Osteocyte (in vitro differentiated cells): ENCODE data around the gene MMP24OS. TPM values are rescaled to one million over a fixed set of nuclear protein-coding genes. Genes with fewer than 3 reads are reported as not detected.

Experiments used
- DNase-seq: peaks from one replicate; pipeline ENCODE4 v3.0.0; 2021; ENCODE audit warnings: mixed read lengths; ENCODE audit not compliant: unreplicated experiment; ENCODE audit errors: extremely low spot score
- H3K27ac Mint-ChIP-seq: one replicate; pipeline ENCODE4 v1.8.0; 2021; ENCODE audit warnings: mild to moderate bottlenecking, mixed read lengths; ENCODE audit not compliant: unreplicated experiment
- H3K27me3 Mint-ChIP-seq: one replicate; pipeline ENCODE4 v1.8.0; 2021; ENCODE audit warnings: mixed read lengths; ENCODE audit not compliant: unreplicated experiment
- H3K36me3 Mint-ChIP-seq: one replicate; pipeline ENCODE4 v1.8.0; 2021; ENCODE audit warnings: mixed read lengths; ENCODE audit not compliant: unreplicated experiment
- H3K4me1 Mint-ChIP-seq: one replicate; pipeline ENCODE4 v1.8.0; 2021; ENCODE audit warnings: mixed read lengths; ENCODE audit not compliant: unreplicated experiment
- H3K4me3 Mint-ChIP-seq: one replicate; pipeline ENCODE4 v1.8.0; 2021; ENCODE audit warnings: mild to moderate bottlenecking, moderate library complexity, mixed read lengths; ENCODE audit not compliant: unreplicated experiment
- H3K9me3 Mint-ChIP-seq: one replicate; pipeline ENCODE4 v1.8.0; 2021; ENCODE audit warnings: mixed read lengths; ENCODE audit not compliant: unreplicated experiment
- total RNA-seq: library from RNA; stranded (reverse); gene quantifications from 2 replicates; pipeline ENCODE4 v1.2.1, GENCODE V29; 2021
- TF ChIP-seq, protein P1 (sequence below): fragments of 200-600 bp; sonication (generic); IDR thresholded peaks from 2 replicates; pipeline ENCODE4 v1.5.0; 2021; ENCODE audit warnings: antibody characterized with exemption, mild to moderate bottlenecking, moderate library complexity

MMP24OS gene
- total RNA-seq, 1 donor from 2014 or later, result 120 TPM

GRCh38 chr20:35274172-35275092 is 3.5 kb downstream of the MMP24OS start:
- H3K27ac Mint-ChIP-seq, result no peak overlapping the region
- peaks cover 9% of the 10 kb centered on the region for H3K36me3 Mint-ChIP-seq
- no peak overlapping the region for H3K4me3 Mint-ChIP-seq
- H3K4me1 Mint-ChIP-seq, result peaks cover 20% of the 10 kb centered on the region
- no peaks in the 10 kb centered on the region for H3K9me3 Mint-ChIP-seq
- DNase-seq, result no peak
- no peaks in the 10 kb centered on the region for H3K27me3 Mint-ChIP-seq
- TF ChIP-seq, protein P1, sequence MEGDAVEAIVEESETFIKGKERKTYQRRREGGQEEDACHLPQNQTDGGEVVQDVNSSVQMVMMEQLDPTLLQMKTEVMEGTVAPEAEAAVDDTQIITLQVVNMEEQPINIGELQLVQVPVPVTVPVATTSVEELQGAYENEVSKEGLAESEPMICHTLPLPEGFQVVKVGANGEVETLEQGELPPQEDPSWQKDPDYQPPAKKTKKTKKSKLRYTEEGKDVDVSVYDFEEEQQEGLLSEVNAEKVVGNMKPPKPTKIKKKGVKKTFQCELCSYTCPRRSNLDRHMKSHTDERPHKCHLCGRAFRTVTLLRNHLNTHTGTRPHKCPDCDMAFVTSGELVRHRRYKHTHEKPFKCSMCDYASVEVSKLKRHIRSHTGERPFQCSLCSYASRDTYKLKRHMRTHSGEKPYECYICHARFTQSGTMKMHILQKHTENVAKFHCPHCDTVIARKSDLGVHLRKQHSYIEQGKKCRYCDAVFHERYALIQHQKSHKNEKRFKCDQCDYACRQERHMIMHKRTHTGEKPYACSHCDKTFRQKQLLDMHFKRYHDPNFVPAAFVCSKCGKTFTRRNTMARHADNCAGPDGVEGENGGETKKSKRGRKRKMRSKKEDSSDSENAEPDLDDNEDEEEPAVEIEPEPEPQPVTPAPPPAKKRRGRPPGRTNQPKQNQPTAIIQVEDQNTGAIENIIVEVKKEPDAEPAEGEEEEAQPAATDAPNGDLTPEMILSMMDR, result no peak

GRCh38 chr20:35273449-35274171 is 4.3 kb downstream of the MMP24OS start:
- peaks cover 5% of the 10 kb centered on the region for H3K36me3 Mint-ChIP-seq
- no peak for DNase-seq
- no peaks in the 10 kb centered on the region for H3K27me3 Mint-ChIP-seq
- no peak overlapping the region for H3K27ac Mint-ChIP-seq
- TF ChIP-seq, protein P1, result no peak
- H3K4me3 Mint-ChIP-seq, result no peak overlapping the region
- no peaks in the 10 kb centered on the region for H3K9me3 Mint-ChIP-seq
- H3K4me1 Mint-ChIP-seq, result peaks cover 19% of the 10 kb centered on the region

- TF ChIP-seq, protein P1, result no peak
- peaks cover 8% of the 10 kb centered on the region for H3K4me1 Mint-ChIP-seq
- no peak overlapping the region for H3K4me3 Mint-ChIP-seq
- no peaks in the 10 kb centered on the region for H3K27me3 Mint-ChIP-seq
- no peaks in the 10 kb centered on the region for H3K9me3 Mint-ChIP-seq
- H3K36me3 Mint-ChIP-seq, result peaks cover 5% of the 10 kb centered on the region
- H3K27ac Mint-ChIP-seq, result no peak overlapping the region
- DNase-seq, result no peak
These were observed 6.0 kb downstream of the MMP24OS start for GRCh38 chr20:35271904-35272303.

- H3K36me3 Mint-ChIP-seq, result peaks cover 10% of the 10 kb centered on the region
- DNase-seq, result no peak
- H3K27me3 Mint-ChIP-seq, result no peaks in the 10 kb centered on the region
- H3K27ac Mint-ChIP-seq, result no peak overlapping the region
- TF ChIP-seq, protein P1, result no peak
- H3K9me3 Mint-ChIP-seq, result no peaks in the 10 kb centered on the region
- peaks cover 3% of the 10 kb centered on the region for H3K4me1 Mint-ChIP-seq
- no peak overlapping the region for H3K4me3 Mint-ChIP-seq
These were observed 6.6 kb downstream of the MMP24OS start for GRCh38 chr20:35271073-35271882.
